HepG2 (cell line): Measurements from ENCODE around the gene OSBPL10. TPM values are rescaled to one million over a fixed set of nuclear protein-coding genes. Genes with fewer than 3 reads are reported as not detected.
A peak's percentile ranks its signal among the peaks of the same experiment; 100 is the strongest.

Source experiments
- AGO2 ChIP-seq: fragments of 200-400 bp; formaldehyde crosslinking; optimal IDR thresholded peaks from 2 replicates; pipeline ENCODE3; 2017; ENCODE audit warnings: mild to moderate bottlenecking, low read depth, low read length, moderate library complexity
- ATF4 ChIP-seq, 2 experiments: fragments of 450-650 bp in 1 of 2; sonication (generic) in 1 of 2; formaldehyde crosslinking; IDR thresholded peaks; 2 replicates each; pipeline versions ENCODE4 v1.5.0 to v1.8.0; 2020 to 2022; ENCODE audit warnings: mild to moderate bottlenecking in 1 of 2, missing genetic modification reagents in 1 of 2
- ATF7-NPFF ChIP-seq: sonication (generic); formaldehyde crosslinking; IDR thresholded peaks from 2 replicates; pipeline ENCODE4 v1.8.1; 2023; ENCODE audit warnings: mild to moderate bottlenecking, low read depth, missing genetic modification reagents, moderate library complexity
- BATF2 ChIP-seq: sonication (generic); formaldehyde crosslinking; IDR thresholded peaks from 2 replicates; pipeline ENCODE4 v1.8.0; 2022; ENCODE audit warnings: mild to moderate bottlenecking, missing genetic modification reagents, moderate library complexity
- ERF ChIP-seq: IDR thresholded peaks from 2 replicates; pipeline ENCODE4 v1.6.1; 2018; ENCODE audit warnings: missing biosample characterization, missing genetic modification reagents
- HIVEP1 ChIP-seq: sonication (generic); formaldehyde crosslinking; IDR thresholded peaks from 2 replicates; pipeline ENCODE4 v1.4.0; 2020; ENCODE audit warnings: mild to moderate bottlenecking, missing genetic modification reagents
- HOXA7 ChIP-seq: sonication (generic); formaldehyde crosslinking; IDR thresholded peaks from 2 replicates; pipeline ENCODE4 v1.8.1; 2022; ENCODE audit warnings: mild to moderate bottlenecking, missing genetic modification reagents, moderate library complexity
- MEIS1 ChIP-seq: sonication (generic); formaldehyde crosslinking; IDR thresholded peaks from 2 replicates; pipeline ENCODE4 v1.9.0; 2021; ENCODE audit warnings: mild to moderate bottlenecking, missing genetic modification reagents, moderate library complexity, borderline replicate concordance
- POGK ChIP-seq: sonication (generic); formaldehyde crosslinking; conservative IDR thresholded peaks from 2 replicates; pipeline ENCODE4 v1.8.0; 2022; ENCODE audit warnings: mild to moderate bottlenecking, moderate library complexity, missing genetic modification reagents
- PRDM10 ChIP-seq: sonication (generic); formaldehyde crosslinking; IDR thresholded peaks from 2 replicates; pipeline ENCODE4 v1.4.0; 2020; ENCODE audit warnings: low read depth, missing genetic modification reagents
- SRSF9 ChIP-seq: fragments of 200-400 bp; formaldehyde crosslinking; IDR thresholded peaks from 2 replicates; pipeline ENCODE4 v1.6.1; 2018; ENCODE audit warnings: borderline replicate concordance, mild to moderate bottlenecking, low read depth, low read length; ENCODE audit not compliant: insufficient read depth, poor library complexity, severe bottlenecking
- ZMYM4 ChIP-seq: sonication (generic); formaldehyde crosslinking; IDR thresholded peaks from 2 replicates; pipeline ENCODE4 v1.8.1; 2023; ENCODE audit warnings: mild to moderate bottlenecking, missing genetic modification reagents
- ZNF234 ChIP-seq: sonication (generic); formaldehyde crosslinking; conservative IDR thresholded peaks from 2 replicates; pipeline ENCODE4 v1.5.1; 2020; ENCODE audit warnings: mild to moderate bottlenecking, missing genetic modification reagents
- ZNF281 ChIP-seq: sonication (generic); formaldehyde crosslinking; IDR thresholded peaks from 2 replicates; pipeline ENCODE4 v1.4.0; 2020; ENCODE audit warnings: missing genetic modification reagents, borderline replicate concordance
- ZNF430 ChIP-seq: sonication (generic); formaldehyde crosslinking; IDR thresholded peaks from 2 replicates; pipeline ENCODE4 v1.9.0; 2021; ENCODE audit warnings: mild to moderate bottlenecking, missing genetic modification reagents
- ZNF543 ChIP-seq: sonication (generic); formaldehyde crosslinking; IDR thresholded peaks from 2 replicates; pipeline ENCODE4 v1.4.0; 2020; ENCODE audit warnings: mild to moderate bottlenecking, missing genetic modification reagents
- ZNF563 ChIP-seq: sonication (generic); formaldehyde crosslinking; IDR thresholded peaks from 2 replicates; pipeline ENCODE4 v1.8.0; 2022; ENCODE audit warnings: mild to moderate bottlenecking, moderate library complexity, missing genetic modification reagents
- ZNF776 ChIP-seq: sonication (generic); formaldehyde crosslinking; IDR thresholded peaks from 2 replicates; pipeline ENCODE4 v1.4.0; 2020; ENCODE audit warnings: mild to moderate bottlenecking, missing genetic modification reagents
- polyA plus RNA-seq, 8 experiments: library from polyadenylated mRNA; depleted of rRNA in 3 of 8; stranded (reverse) in 7 of 8; unstranded in 1 of 8; fragments of >200 nt; fragmentation: Illumina TruSeq in 4 of 8; extraction: Trizol in 4 of 8; gene quantifications; 2 replicates each; pipeline versions ENCODE4 v1.2.1 to v1.2.3, GENCODE V29; 2011 to 2016; ENCODE audit warnings: low read depth in 4 of 8, missing spikeins in 1 of 8, mixed read lengths in 1 of 8; ENCODE audit not compliant: insufficient read depth in 1 of 8
- total RNA-seq, 5 experiments: library from RNA; depleted of rRNA; stranded (reverse); fragments of >200 nt; fragmentation: Illumina TruSeq; extraction: Trizol; gene quantifications; 2 replicates each; pipeline ENCODE4 v1.2.3, GENCODE V29; 2016; ENCODE audit warnings: low read depth in 1 of 5

The OSBPL10 gene
- total and polyA plus RNA-seq, 2 of the 13 experiments (the other 11 are each of a cell fraction or from before 2014, with no cell fraction given) = 10.3 to 28.6 TPM

GRCh38 chr3:31980530-31981205 lies 394 bp downstream of the OSBPL10 start (continued):
- TF ChIP-seq PRDM10 (CRISPR knock-in tag) (no peak), ATF7-NPFF (CRISPR knock-in tag) (peak; percentile 31; the same call in 1 of the 2 replicates), ZNF543 (CRISPR knock-in tag) (peak; percentile 92; the same call in 1 of the 2 replicates), AGO2 (peak; percentile 78), ZMYM4 (CRISPR knock-in tag) (peak; percentile 41; the same call in 1 of the 2 replicates), BATF2 (CRISPR knock-in tag) (no peak), HIVEP1 (CRISPR knock-in tag) (no peak), ATF4 (CRISPR knock-in tag; IDR thresholded peaks at IDR 0.05) (no peak), ZNF430 (CRISPR knock-in tag) (0 out of 2 replicates have a peak, but pooled peaks have one; percentile 69), MEIS1 (peak; percentile 44; the same call in 1 of the 2 replicates), ZNF281 (no peak), HOXA7 (CRISPR knock-in tag) (no peak), ERF (CRISPR knock-in tag) (no peak), SRSF9 (no peak), POGK (CRISPR knock-in tag) (peak; percentile 15), ZNF563 (no peak; the same call in 1 of the 2 replicates), ZNF776 (CRISPR knock-in tag) (0 out of 2 replicates have a peak, but pooled peaks have one; percentile 15), ZNF234 (CRISPR knock-in tag) (no peak)
